GM21515 (cell line): ENCODE results near the gene ATG4B.
A peak's percentile ranks its signal among the peaks of the same experiment; 100 is the strongest.
"Not testable (repeated sequence)": the region's sequence is repeated elsewhere in the genome, so short reads cannot be mapped to it uniquely, and the experiment has no call there.

Source experiments
- ATAC-seq: cut with Tn5 transposase; IDR thresholded peaks from one replicate; pipeline ENCODE4 v1.9.1; 2021; ENCODE audit not compliant: unreplicated experiment

ATG4B gene

DNA sequence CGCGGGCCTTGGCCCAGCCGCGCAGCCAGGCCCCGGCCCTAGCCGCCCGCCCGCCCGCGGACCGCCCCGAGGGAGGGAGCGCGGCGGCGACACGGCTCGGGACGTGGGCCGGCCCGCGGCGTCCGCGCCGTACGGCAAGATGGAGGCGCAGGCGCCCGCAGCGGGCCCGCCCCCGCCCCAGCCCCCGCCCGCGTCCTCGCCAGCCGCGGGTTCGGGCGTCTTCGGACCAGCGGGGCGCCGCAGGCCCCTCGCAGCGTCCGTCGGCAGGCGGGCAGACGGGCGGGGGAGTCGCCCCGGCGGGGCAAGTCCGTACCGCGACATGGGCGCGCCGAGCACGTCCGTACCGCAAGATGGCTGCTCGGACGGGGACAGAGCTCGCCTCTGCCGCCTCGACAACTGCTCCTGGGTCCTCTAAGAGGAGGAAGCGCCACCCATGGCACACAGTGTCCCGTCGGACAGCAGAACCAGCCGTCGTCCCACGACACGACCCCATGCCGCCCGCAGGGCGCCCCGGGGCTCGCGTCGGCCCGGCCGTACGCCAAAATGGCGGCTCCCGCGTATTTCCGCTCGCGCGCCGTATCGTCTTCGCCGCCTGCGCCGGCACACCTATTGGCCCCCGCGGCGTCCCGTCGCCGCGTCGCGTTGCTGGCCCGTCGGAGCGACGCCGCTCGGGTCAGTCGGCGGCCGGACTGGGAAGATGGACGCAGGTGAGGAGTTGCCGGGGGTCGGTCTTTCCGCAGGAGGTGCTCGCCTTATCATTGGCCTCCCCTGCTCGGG lies at the start of gene ATG4B, which contains the start of gene THAP4:
TSS of gene ATG4B (plus strand) at position 676 of the 777 bp plus-strand sequence. CDS start at position 698, 22 bp downstream.
TSS of gene THAP4 (minus strand) at position 141 of the 777 bp plus-strand sequence. CDS start 141 bp downstream, outside the sequence.
- ATAC-seq: peak; percentile 52

DNA sequence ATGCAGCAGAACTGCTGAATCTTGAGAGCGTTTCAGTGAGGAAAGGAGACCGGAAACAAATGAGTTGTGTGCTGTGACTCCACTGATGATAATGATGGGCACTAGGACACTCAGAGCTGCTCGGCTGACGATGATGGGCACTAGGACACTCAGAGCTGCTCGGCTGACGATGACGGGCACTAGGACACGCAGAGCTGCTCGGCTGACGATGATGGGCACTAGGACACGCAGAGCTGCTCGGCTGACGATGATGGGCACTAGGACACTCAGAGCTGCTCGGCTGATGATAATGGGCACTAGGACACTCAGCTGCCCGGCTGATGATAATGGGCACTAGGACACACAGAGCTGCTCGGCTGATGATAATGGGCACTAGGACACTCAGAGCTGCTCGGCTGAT lies 47.6 kb upstream of the ATG4B start:
- not testable (repeated sequence) for ATAC-seq

GRCh38 chr2:241590496-241591455 lies 46.7 kb upstream of the ATG4B start:
- not testable (repeated sequence) for ATAC-seq

DNA sequence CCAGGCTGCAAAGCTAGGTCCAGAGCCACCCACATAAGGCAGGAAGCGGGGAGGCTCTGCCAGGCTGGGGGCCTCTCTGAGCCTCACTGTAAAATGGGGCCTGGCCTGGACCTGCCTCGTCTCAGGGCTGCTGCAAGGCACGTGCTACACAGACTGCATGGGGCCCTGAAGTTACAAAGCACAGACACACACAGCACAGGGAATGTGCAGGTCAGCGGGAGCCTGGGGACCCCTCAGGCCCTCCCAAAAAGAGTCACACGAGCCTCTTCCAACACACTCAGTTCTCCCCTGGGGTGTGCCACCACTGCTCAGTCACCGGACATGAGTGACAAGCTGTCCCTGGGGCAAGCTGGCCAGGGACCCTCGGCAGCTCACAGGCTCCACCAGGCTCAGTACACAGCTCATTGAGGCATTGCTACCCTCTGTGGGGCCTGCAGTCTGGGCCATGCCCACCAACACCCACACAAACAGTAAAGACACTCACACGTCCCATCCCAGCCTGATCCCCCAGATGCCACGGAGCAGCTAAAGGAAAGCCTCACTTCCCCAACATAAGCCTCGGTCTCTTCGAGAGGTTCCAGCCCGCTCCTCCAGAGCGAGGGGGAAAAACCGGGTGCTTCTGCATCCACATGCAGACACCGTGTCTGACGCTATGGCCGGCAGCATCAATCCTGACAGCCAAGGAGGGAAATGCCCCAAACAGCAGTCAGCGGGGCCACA lies 45.2 kb upstream of the ATG4B start:
- ATAC-seq: no peak

GRCh38 chr2:241593271-241593670 lies 44.2 kb upstream of the ATG4B start:
- ATAC-seq: no peak

GRCh38 chr2:241595600-241596140 lies 41.8 kb upstream of the ATG4B start:
- ATAC-seq: no peak

DNA sequence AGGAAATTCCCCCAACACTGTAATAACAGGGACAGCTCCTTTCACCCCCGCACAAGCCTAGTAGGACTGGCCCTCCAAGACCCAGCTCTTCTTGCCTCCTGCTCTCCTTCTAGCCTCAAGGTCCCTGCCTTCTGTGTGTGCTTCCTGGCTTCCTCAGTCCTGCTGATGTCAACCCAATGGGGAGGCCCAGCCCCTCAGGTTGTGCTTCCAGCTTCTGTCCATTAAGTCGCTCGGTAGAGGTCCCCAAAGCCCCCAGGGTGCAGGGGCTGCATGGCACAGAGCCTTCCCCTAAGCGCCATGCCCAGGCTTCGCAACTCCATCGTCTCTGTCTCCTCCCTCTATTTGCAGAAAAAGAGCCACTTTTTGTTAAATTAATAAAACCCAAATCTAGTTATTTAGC lies 39.9 kb upstream of the ATG4B start:
- ATAC-seq: no peak

- ATAC-seq: no peak
These were observed 39.4 kb upstream of the ATG4B start for GRCh38 chr2:241598061-241598460.

- no peak for ATAC-seq
These were observed 39.0 kb upstream of the ATG4B start for GRCh38 chr2:241598487-241598886.

DNA sequence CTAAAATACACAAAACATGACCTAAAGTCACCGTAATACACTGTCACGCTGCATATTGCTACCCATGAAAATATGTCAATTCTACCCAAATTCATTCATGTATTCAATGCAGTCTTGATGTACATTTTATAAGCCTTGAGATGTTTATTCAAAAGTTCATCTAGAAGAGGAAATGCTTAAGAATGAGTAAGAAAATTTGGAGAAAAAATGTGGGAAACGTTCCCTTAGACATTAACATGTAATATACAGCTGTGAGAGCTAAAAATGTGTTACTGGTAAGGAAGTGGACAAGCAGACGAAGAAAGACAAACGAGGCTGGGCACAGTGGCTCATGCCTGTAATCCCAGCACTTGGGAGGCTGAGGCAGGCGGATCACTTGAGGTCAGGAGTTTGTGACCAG lies 37.9 kb upstream of the ATG4B start:
- ATAC-seq: no peak

DNA sequence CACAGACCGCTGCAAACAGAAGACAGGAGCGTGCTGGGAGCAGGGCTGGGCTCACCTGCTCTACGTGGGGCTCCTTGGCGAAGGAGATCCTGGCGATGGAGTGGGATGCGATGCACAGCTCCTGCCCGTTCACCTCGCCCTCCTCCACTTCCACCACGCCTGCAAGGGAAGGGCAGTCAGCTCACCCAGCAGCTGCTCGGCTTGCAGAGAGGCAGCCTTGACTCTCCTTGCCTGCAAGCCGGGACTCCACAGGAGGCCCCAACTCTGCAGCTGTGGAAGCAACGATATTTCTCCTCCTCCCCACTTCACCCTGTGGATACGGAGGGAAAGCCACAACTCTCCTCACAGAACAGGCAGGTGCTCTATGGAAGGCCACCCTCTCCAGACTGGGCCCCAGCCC lies 35.7 kb upstream of the ATG4B start:
- no peak for ATAC-seq

GRCh38 chr2:241602720-241603119 lies 34.8 kb upstream of the ATG4B start:
- ATAC-seq: no peak

DNA sequence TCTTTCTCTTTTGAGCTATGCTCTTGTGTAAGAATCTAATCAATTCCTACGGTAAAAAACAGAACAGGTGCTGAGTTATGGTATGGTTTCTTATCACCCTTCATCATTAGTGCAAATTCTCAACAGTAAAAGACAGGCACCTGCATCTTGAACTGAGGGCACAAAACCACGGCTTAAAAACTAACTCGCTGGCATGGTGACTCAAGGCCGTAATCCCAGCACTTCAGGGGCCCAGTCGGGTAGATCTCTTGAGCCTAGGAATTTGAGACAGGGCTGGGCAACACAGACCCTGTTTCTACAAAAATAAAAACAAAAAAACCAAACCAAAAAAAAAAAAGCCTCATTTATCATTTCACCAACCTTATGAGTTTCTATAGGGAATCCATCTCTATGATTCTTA lies 33.8 kb upstream of the ATG4B start:
- no peak for ATAC-seq

GRCh38 chr2:241606186-241606585 lies 31.3 kb upstream of the ATG4B start:
- no peak for ATAC-seq

- no peak for ATAC-seq
These were observed 30.2 kb upstream of the ATG4B start for GRCh38 chr2:241607162-241607885.

GRCh38 chr2:241608881-241609280 lies 28.6 kb upstream of the ATG4B start:
- no peak for ATAC-seq

GRCh38 chr2:241609859-241610793 lies 27.4 kb upstream of the ATG4B start:
- ATAC-seq: peak; percentile 97

DNA sequence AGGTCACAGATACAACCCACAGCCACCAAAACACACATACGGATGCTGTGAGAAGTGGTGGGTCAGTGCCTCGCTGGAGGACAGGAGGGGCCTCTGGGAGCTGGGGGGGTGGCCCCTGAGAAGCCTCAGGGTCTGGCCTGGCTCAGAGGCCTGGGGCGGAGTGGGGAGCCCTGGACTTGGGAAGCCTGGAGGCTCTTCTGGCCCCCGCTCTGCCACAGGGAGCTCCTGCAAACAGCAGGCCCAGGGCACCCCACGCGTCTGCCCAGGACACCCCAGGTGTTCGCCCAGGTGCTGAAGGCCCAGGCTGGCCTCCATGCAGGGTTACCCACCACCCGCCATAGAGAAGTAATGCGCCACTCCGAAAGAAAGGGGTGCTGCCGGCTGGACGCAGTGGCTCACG lies 26.4 kb upstream of the ATG4B start:
- no peak for ATAC-seq
